RKO (cell line): ENCODE results near the gene SBNO2.
"Not testable (repeated sequence)": the region's sequence is repeated elsewhere in the genome, so short reads cannot be mapped to it uniquely, and the experiment has no call there.

ENCODE experiments used
- DNase-seq: peaks from one replicate; pipeline ENCODE4 v3.0.0-alpha.2; 2016; ENCODE audit warnings: low spot score

Gene SBNO2

GRCh38 chr19:1208830-1209229 is 34.8 kb upstream of the SBNO2 start:
- peak; percentile 55 for DNase-seq

- DNase-seq = peak; percentile 39
Observed at GRCh38 chr19:1206864-1207450, 32.9 kb upstream of the SBNO2 start.

- DNase-seq = no peak
Observed at GRCh38 chr19:1206150-1206863, 32.2 kb upstream of the SBNO2 start.

GRCh38 chr19:1205114-1206099 is 31.3 kb upstream of the SBNO2 start, which contains the start of gene STK11:
Gene STK11 (plus strand): TSS chr19:1205778. CDS start chr19:1206914, 1,136 bp downstream.
- DNase-seq = peak; percentile 95

GRCh38 chr19:1200614-1201013 is 26.5 kb upstream of the SBNO2 start:
- DNase-seq = not testable (repeated sequence)

GRCh38 chr19:1199531-1199930 is 25.5 kb upstream of the SBNO2 start:
- no peak for DNase-seq

GRCh38 chr19:1189419-1189818 is 15.4 kb upstream of the SBNO2 start:
- no peak for DNase-seq

GRCh38 chr19:1183543-1184172 is 9.6 kb upstream of the SBNO2 start:
- no peak for DNase-seq

- DNase-seq = no peak
Observed at GRCh38 chr19:1182727-1183126, 8.7 kb upstream of the SBNO2 start.

GRCh38 chr19:1182068-1182467 is 8.0 kb upstream of the SBNO2 start:
- DNase-seq = no peak

- no peak for DNase-seq
Observed at GRCh38 chr19:1181606-1182005, 7.5 kb upstream of the SBNO2 start.

- peak; percentile 68 for DNase-seq
Observed at GRCh38 chr19:1177322-1178114, 3.5 kb upstream of the SBNO2 start.

GRCh38 chr19:1173159-1173844 is 766 bp downstream of the SBNO2 start:
- peak; percentile 53 for DNase-seq

- peak; percentile 78 for DNase-seq
Observed at GRCh38 chr19:1172353-1173158, 1.5 kb downstream of the SBNO2 start.

GRCh38 chr19:1171755-1172352 is 2.2 kb downstream of the SBNO2 start:
- DNase-seq = no peak

- DNase-seq = no peak
Observed at GRCh38 chr19:1170938-1171754, 2.9 kb downstream of the SBNO2 start.

- peak; percentile 91 for DNase-seq
Observed at GRCh38 chr19:1169921-1170885, 3.9 kb downstream of the SBNO2 start.
